Measurements from ENCODE around the gene CLDN22. TPM values are rescaled to one million over a fixed set of nuclear protein-coding genes. Genes with fewer than 3 reads are reported as not detected.
"Not testable (repeated sequence)": the region's sequence is repeated elsewhere in the genome, so short reads cannot be mapped to it uniquely, and the experiment has no call there.

Gene CLDN22
- total RNA-seq, 3 donors from 2014 or later, result not detected

- Histone ChIP-seq H3K4me1 (no peaks in the 10 kb centered on the region), H3K9me3 (no peaks in the 10 kb centered on the region), H3K4me3 (no peak overlapping the region), H3K27ac (no peak overlapping the region), H3K27me3 (no peaks in the 10 kb centered on the region), H3K36me3 (no peaks in the 10 kb centered on the region)
- intact Hi-C loops (cut with DNase I; ENCODE audit: low total_unique reads), result no loop called here
- no peak for TF ChIP-seq CTCF (IDR thresholded peaks at IDR 0.05)
- no peak for TF ChIP-seq POLR2A (IDR thresholded peaks at IDR 0.05)
- TF ChIP-seq POLR2AphosphoS5 (IDR thresholded peaks at IDR 0.05), result no peak
- DNase-seq (ENCODE audit: low spot score in 2 of 2), result no peak
Observed at GRCh38 chr4:183327827-183328226, 7.8 kb upstream of the CLDN22 start.

GRCh38 chr4:183326853-183327252, 6.8 kb upstream of the CLDN22 start:
- Histone ChIP-seq H3K9me3 (no peaks in the 10 kb centered on the region), H3K36me3 (no peaks in the 10 kb centered on the region), H3K4me1 (no peaks in the 10 kb centered on the region), H3K27me3 (no peaks in the 10 kb centered on the region), H3K27ac (no peak overlapping the region), H3K4me3 (no peak overlapping the region)
- DNase-seq (ENCODE audit: low spot score in 2 of 2), result no peak
- intact Hi-C loops (cut with DNase I; ENCODE audit: low total_unique reads), result no loop called here
- no peak for TF ChIP-seq CTCF (IDR thresholded peaks at IDR 0.05)
- TF ChIP-seq POLR2A (IDR thresholded peaks at IDR 0.05), result no peak
- TF ChIP-seq POLR2AphosphoS5 (IDR thresholded peaks at IDR 0.05), result no peak

GRCh38 chr4:183326387-183326786, 6.3 kb upstream of the CLDN22 start:
- H3K27ac ChIP-seq; H3K4me1 ChIP-seq; DNase-seq (ENCODE audit: low spot score in 2 of 2); H3K36me3 ChIP-seq; H3K4me3 ChIP-seq; H3K27me3 ChIP-seq; intact Hi-C loops (cut with DNase I; ENCODE audit: low total_unique reads); H3K9me3 ChIP-seq: not testable (repeated sequence)

GRCh38 chr4:183324619-183325018, 4.5 kb upstream of the CLDN22 start:
- no peak for DNase-seq (ENCODE audit: low spot score in 2 of 2)
- TF ChIP-seq POLR2A (IDR thresholded peaks at IDR 0.05), result no peak
- no peak for TF ChIP-seq CTCF (IDR thresholded peaks at IDR 0.05)
- TF ChIP-seq POLR2AphosphoS5 (IDR thresholded peaks at IDR 0.05), result no peak
- Histone ChIP-seq H3K4me3 (no peak overlapping the region), H3K4me1 (no peaks in the 10 kb centered on the region), H3K27me3 (no peaks in the 10 kb centered on the region), H3K27ac (no peak overlapping the region), H3K36me3 (no peaks in the 10 kb centered on the region), H3K9me3 (no peaks in the 10 kb centered on the region)
- intact Hi-C loops (cut with DNase I; ENCODE audit: low total_unique reads), result no loop called here

- H3K4me3 ChIP-seq; H3K4me1 ChIP-seq; H3K36me3 ChIP-seq; H3K9me3 ChIP-seq; DNase-seq (ENCODE audit: low spot score in 2 of 2); H3K27me3 ChIP-seq; intact Hi-C loops (cut with DNase I; ENCODE audit: low total_unique reads); H3K27ac ChIP-seq: not testable (repeated sequence)
Observed at GRCh38 chr4:183324056-183324455, 4.0 kb upstream of the CLDN22 start.

GRCh38 chr4:183323295-183323694, 3.2 kb upstream of the CLDN22 start:
- Histone ChIP-seq H3K4me1 (no peaks in the 10 kb centered on the region), H3K27ac (peak overlapping the region in 1 of 2 donors; percentile 48), H3K9me3 (no peaks in the 10 kb centered on the region), H3K4me3 (no peak overlapping the region), H3K27me3 (no peaks in the 10 kb centered on the region), H3K36me3 (no peaks in the 10 kb centered on the region)
- TF ChIP-seq POLR2AphosphoS5 (IDR thresholded peaks at IDR 0.05) (no peak), CTCF (IDR thresholded peaks at IDR 0.05) (no peak), POLR2A (IDR thresholded peaks at IDR 0.05) (no peak)
- DNase-seq (ENCODE audit: low spot score in 2 of 2), result no peak
- intact Hi-C loops (cut with DNase I; ENCODE audit: low total_unique reads), result no loop called here

Data from breast epithelium (tissue), 4 donors.